H1 (cell line): ENCODE results near the gene AMBP. TPM values are rescaled to one million over a fixed set of nuclear protein-coding genes. Genes with fewer than 3 reads are reported as not detected.
A peak's percentile ranks its signal among the peaks of the same experiment; 100 is the strongest.

ENCODE experiments used
- CTCF ChIA-PET: fragments of 300-600 bp; sonication (Branson Sonifier 250); formaldehyde crosslinking; loops from one replicate; lab custom pipeline; 2021; ENCODE audit not compliant: partially characterized antibody; lab: Charles Lee
- POLR2A ChIA-PET: fragments of 300-600 bp; sonication (Branson Sonifier 250); formaldehyde crosslinking; loops from one replicate; lab custom pipeline; 2021; ENCODE audit warnings: inconsistent platforms; ENCODE audit not compliant: partially characterized antibody; lab: Charles Lee
- DNase-seq, 2 experiments: peaks; one replicate each; pipeline versions ENCODE4 v3.0.0 to v3.0.0-alpha.2; 2010 to 2022; ENCODE audit warnings: low spot score in 2 of 2, low read depth in 1 of 2, mixed read lengths in 1 of 2
- FAIRE-seq: peaks from 2 replicates; lab custom pipeline; 2011; peaks lifted over from hg19 to GRCh38; lab: Jason Lieb, UNC
- H2AFZ ChIP-seq: 2 replicates; pipeline ENCODE4 v1.8.1; 2012; ENCODE audit warnings: low read length, inconsistent platforms
- H2AK5ac ChIP-seq: 2 replicates; pipeline ENCODE4 v1.6.1; 2013; ENCODE audit warnings: low read depth, low read length
- H2BK120ac ChIP-seq: replicated peaks from 2 replicates; pipeline ENCODE3; 2013; ENCODE audit warnings: low read depth, low read length, inconsistent platforms
- H2BK12ac ChIP-seq: 2 replicates; pipeline ENCODE4 v1.6.1; 2013; ENCODE audit warnings: low read depth, low read length
- H2BK15ac ChIP-seq: 2 replicates; pipeline ENCODE4 v1.6.1; 2013; ENCODE audit warnings: low read length
- H2BK20ac ChIP-seq: 2 replicates; pipeline ENCODE4 v1.6.1; 2013; ENCODE audit warnings: low read length
- H2BK5ac ChIP-seq: 2 replicates; pipeline ENCODE4 v1.6.1; 2013; ENCODE audit warnings: low read depth, low read length
- H3K14ac ChIP-seq: 2 replicates; pipeline ENCODE4 v1.6.1; 2013; ENCODE audit warnings: inconsistent platforms; ENCODE audit not compliant: insufficient read length
- H3K18ac ChIP-seq: 2 replicates; pipeline ENCODE4 v1.6.1; 2013; ENCODE audit warnings: low read length; ENCODE audit errors: extremely low read depth
- H3K23ac ChIP-seq: 2 replicates; pipeline ENCODE4 v1.6.1; 2013; ENCODE audit warnings: inconsistent platforms; ENCODE audit not compliant: insufficient read length
- H3K23me2 ChIP-seq: 2 replicates; pipeline ENCODE4 v1.6.1; 2013; ENCODE audit warnings: low read depth, low read length
- H3K27ac ChIP-seq: 2 replicates; pipeline ENCODE4 v1.6.1; 2011; ENCODE audit warnings: low read depth, low read length, inconsistent platforms
- H3K27me3 ChIP-seq, 4 experiments: replicated peaks in 1 of 4; 1 replicate in 1 of 4; 2 replicates in 3 of 4; pipeline versions ENCODE4 v1.6.1 to v1.8.1; 2011 to 2013; ENCODE audit warnings: low read length in 3 of 4, mild to moderate bottlenecking in 3 of 4, inconsistent platforms in 2 of 4, mixed read lengths in 2 of 4, moderate library complexity in 1 of 4; ENCODE audit not compliant: control insufficient read depth in 3 of 4, insufficient read depth in 3 of 4; ENCODE audit errors: extremely low read depth in 1 of 4
- H3K36me3 ChIP-seq, 4 experiments: 2 replicates each; pipeline versions ENCODE4 v1.6.1 to v1.8.1; 2011 to 2013; ENCODE audit warnings: mild to moderate bottlenecking in 4 of 4, low read length in 3 of 4, moderate library complexity in 2 of 4, control low read depth in 1 of 4, inconsistent platforms in 1 of 4; ENCODE audit not compliant: insufficient read depth in 4 of 4, control insufficient read depth in 2 of 4
- H3K4ac ChIP-seq: replicated peaks from 2 replicates; pipeline ENCODE3; 2013; ENCODE audit warnings: low read length, low read depth, mixed read lengths, inconsistent platforms; ENCODE audit not compliant: insufficient read length
- H3K4me1 ChIP-seq, 4 experiments: replicated peaks in 1 of 4; 1 replicate in 1 of 4; 2 replicates in 3 of 4; pipeline versions ENCODE4 v1.6.1 to v1.8.1; 2011 to 2013; ENCODE audit warnings: low read length in 3 of 4, inconsistent platforms in 2 of 4, mixed read lengths in 1 of 4; ENCODE audit not compliant: insufficient read depth in 4 of 4, control insufficient read depth in 3 of 4
- H3K4me2 ChIP-seq, 2 experiments: 2 replicates each; pipeline versions ENCODE4 v1.6.1 to v1.8.1; 2011 to 2013; ENCODE audit warnings: low read depth in 2 of 2, low read length in 2 of 2, control low read depth in 1 of 2, inconsistent platforms in 1 of 2, mild to moderate bottlenecking in 1 of 2; ENCODE audit not compliant: insufficient read depth in 1 of 2
- H3K4me3 ChIP-seq, 4 experiments: fragments of 200-600, 300-600 bp in 1 of 4; sonication (generic), shearing (Covaris generic), sonication (Bioruptor Twin) in 1 of 4; 2 replicates each; pipeline versions ENCODE4 v1.5.1 to v1.8.1; 2011 to 2016; ENCODE audit warnings: low read length in 4 of 4, low read depth in 3 of 4, control low read depth in 2 of 4, inconsistent platforms in 2 of 4, mild to moderate bottlenecking in 2 of 4, mixed read lengths in 1 of 4, moderate library complexity in 1 of 4; ENCODE audit not compliant: insufficient read depth in 2 of 4; ENCODE audit errors: extremely low read depth in 1 of 4
- H3K56ac ChIP-seq: replicated peaks from 2 replicates; pipeline ENCODE3; 2013; ENCODE audit warnings: low read depth, mild to moderate bottlenecking, mixed read lengths, low read length, inconsistent platforms; ENCODE audit not compliant: insufficient read length
- H3K79me1 ChIP-seq: 2 replicates; pipeline ENCODE4 v1.6.1; 2013; ENCODE audit warnings: low read depth, low read length, control low read depth
- H3K79me2 ChIP-seq, 2 experiments: 2 replicates each; pipeline versions ENCODE4 v1.6.1 to v1.8.1; 2012 to 2013; ENCODE audit warnings: low read length in 2 of 2, mild to moderate bottlenecking in 2 of 2, inconsistent platforms in 1 of 2; ENCODE audit not compliant: insufficient read depth in 2 of 2, control insufficient read depth in 1 of 2
- H3K9ac ChIP-seq, 4 experiments: replicated peaks in 1 of 4; 1 replicate in 1 of 4; 2 replicates in 3 of 4; pipeline versions ENCODE4 v1.6.1 to v1.8.1; 2011 to 2013; ENCODE audit warnings: low read depth in 3 of 4, low read length in 3 of 4, control low read depth in 2 of 4, mild to moderate bottlenecking in 2 of 4, moderate library complexity in 2 of 4, inconsistent platforms in 1 of 4; ENCODE audit errors: extremely low read depth in 1 of 4
- H3K9me3 ChIP-seq, 2 experiments: 2 replicates each; pipeline versions ENCODE4 v1.6.1 to v1.8.1; 2012 to 2013; ENCODE audit warnings: mild to moderate bottlenecking in 2 of 2, moderate library complexity in 2 of 2, control low read depth in 1 of 2, inconsistent platforms in 1 of 2, low read depth in 1 of 2, low read length in 1 of 2, mixed read lengths in 1 of 2; ENCODE audit not compliant: insufficient read depth in 2 of 2
- H4K20me1 ChIP-seq, 2 experiments: replicated peaks in 1 of 2; 2 replicates each; pipeline versions ENCODE3 to v1.8.1; 2011 to 2013; ENCODE audit warnings: inconsistent platforms in 2 of 2, low read length in 2 of 2, mild to moderate bottlenecking in 1 of 2; ENCODE audit not compliant: insufficient read depth in 2 of 2, control insufficient read depth in 1 of 2
- H4K5ac ChIP-seq: 2 replicates; pipeline ENCODE4 v1.6.1; 2013; ENCODE audit warnings: low read length, low read depth, mixed read lengths, inconsistent platforms; ENCODE audit not compliant: insufficient read length
- H4K8ac ChIP-seq: 2 replicates; pipeline ENCODE4 v1.8.0; 2013; ENCODE audit warnings: mild to moderate bottlenecking, moderate library complexity, low read length, inconsistent platforms; ENCODE audit not compliant: insufficient read depth; ENCODE audit errors: extremely low read depth
- H4K91ac ChIP-seq: replicated peaks from 2 replicates; pipeline ENCODE3; 2013; ENCODE audit warnings: low read length, mixed read lengths, inconsistent platforms; ENCODE audit not compliant: insufficient read length
- CREB1 ChIP-seq: IDR thresholded peaks from 2 replicates; pipeline ENCODE4 v1.6.1; 2012; ENCODE audit warnings: inconsistent platforms
- KDM4A ChIP-seq: IDR thresholded peaks from one replicate; pipeline ENCODE4 v1.7.1; 2012; ENCODE audit warnings: low read depth, mild to moderate bottlenecking, moderate library complexity, low read length, inconsistent platforms; ENCODE audit not compliant: severe bottlenecking
- PHF8 ChIP-seq: fragments of 200-600 bp; sonication (generic); conservative IDR thresholded peaks from 2 replicates; pipeline ENCODE4 v1.7.1; 2012; ENCODE audit warnings: low read depth, mild to moderate bottlenecking, inconsistent platforms, low read length, moderate library complexity
- SIX5 ChIP-seq: IDR thresholded peaks from 2 replicates; pipeline ENCODE4 v1.6.1; 2011; ENCODE audit warnings: mild to moderate bottlenecking, low read depth, low read length
- WGBS, 2 experiments: shearing (Covaris generic) in 1 of 2; methylation state at CpG; one replicate each; pipeline versions ENCODE4 v1.1.6 to v1.1.7; 2013 to 2015; ENCODE audit warnings: low lambda C conversion rate in 2 of 2, mixed read lengths in 2 of 2, inconsistent platforms in 1 of 2, low coverage in 1 of 2, missing lambda C conversion rate in 1 of 2; ENCODE audit not compliant: insufficient replicate concordance in 2 of 2, insufficient coverage in 1 of 2, insufficient read length in 1 of 2; ENCODE audit errors: extremely low coverage in 1 of 2, missing lambda C conversion rate in 1 of 2; 5-methylcytosine and 5-hydroxymethylcytosine counted together
- polyA plus RNA-seq, 7 experiments: library from polyadenylated mRNA; depleted of rRNA in 3 of 7; stranded (reverse) in 5 of 7; unstranded in 2 of 7; fragments of >200 nt in 5 of 7; fragments of 200-250 nt in 2 of 7; gene quantifications; 1 replicate in 5 of 7; 2 replicates in 1 of 7; 4 replicates in 1 of 7; pipeline versions ENCODE4 v1.2.1 to v1.2.3, GENCODE V29; 2011 to 2013; ENCODE audit warnings: missing spikeins in 2 of 7, mixed read lengths in 2 of 7
- total RNA-seq: library from RNA; stranded (reverse); fragmentation: NEBNext Ultra II Directional; extraction: Animal tissue kit (Norgen Biotek cat#: 25700); gene quantifications from 2 replicates; pipeline ENCODE4 v1.2.1, GENCODE V29; 2021
- TF ChIP-seq, protein P1 (sequence below), 3 experiments: IDR thresholded peaks; 1 replicate in 2 of 3; 2 replicates in 1 of 3; pipeline versions ENCODE4 v1.5.1 to v1.6.1; 2011; ENCODE audit warnings: low read length in 3 of 3, mild to moderate bottlenecking in 3 of 3, inconsistent platforms in 2 of 3, low read depth in 1 of 3, moderate library complexity in 1 of 3; ENCODE audit not compliant: insufficient read depth in 1 of 3; ENCODE audit errors: control extremely low read depth in 1 of 3

The AMBP gene
- total and polyA plus RNA-seq, 2 of the 8 experiments (the other 6 are each of a cell fraction or from before 2014, with no cell fraction given) = 3.0 to 4.0 TPM

DNA sequence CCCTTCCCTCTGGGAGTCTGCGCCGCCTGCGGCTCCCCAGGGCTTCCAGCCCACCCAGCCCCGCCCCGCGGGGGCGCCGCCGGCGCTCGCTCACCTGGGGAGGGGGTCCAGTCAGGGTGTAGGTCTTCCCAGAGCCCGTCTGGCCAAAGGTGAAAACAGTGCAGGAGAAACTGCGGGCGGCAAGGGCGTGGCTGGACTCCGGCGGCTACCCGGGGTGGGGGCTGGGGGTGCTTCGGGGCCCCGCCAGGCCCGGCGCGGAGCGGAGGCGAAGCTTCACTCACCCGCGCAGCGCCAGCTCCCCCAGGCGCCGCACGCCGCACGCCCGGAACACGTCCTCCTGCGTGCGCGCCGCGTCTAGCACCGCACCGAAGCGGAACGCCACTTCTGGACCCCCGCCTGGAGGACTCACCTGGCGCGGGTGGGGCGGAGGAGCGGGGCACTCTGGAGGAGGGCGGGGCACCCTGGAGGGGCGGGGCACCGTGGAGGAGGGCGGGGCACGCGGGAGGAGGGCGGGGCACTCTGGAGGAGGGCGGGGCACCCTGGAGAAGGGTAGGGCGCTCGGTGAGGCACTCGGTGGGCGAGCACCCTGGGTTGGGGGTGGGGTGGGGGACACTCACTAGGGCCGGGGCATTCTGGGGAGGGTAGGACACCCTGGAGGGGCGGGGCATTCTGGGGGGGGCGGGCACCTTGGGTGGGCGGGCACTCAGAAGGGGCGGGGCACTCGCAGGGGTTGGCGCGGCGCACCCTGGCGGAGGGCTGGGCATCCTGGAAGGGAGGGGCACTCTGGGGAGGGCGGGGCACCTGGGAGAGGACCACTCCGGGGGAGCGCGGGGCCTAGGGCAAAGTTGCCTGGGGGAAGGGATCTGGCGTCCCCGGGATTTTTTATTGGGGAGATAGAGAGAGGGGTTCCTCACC is 20.2 kb upstream of the AMBP start:
- H3K4me1 ChIP-seq = peaks cover 0 to 16% (median 10%) of the 10 kb centered on the region in 4 experiments; a peak in 6 of 7 replicates
- ChIA-PET POLR2A (interaction anchor here (0.9 to 1.6 kb wide), 3 partner anchors 11 to 95 kb away, joined by 3 to 6 read pairs (median 3); partner anchors contain the start of gene COL27A1), CTCF (interaction anchor here (0.6 to 5.9 kb wide), 19 partner anchors 10 to 418 kb away, joined by 3 to 144 read pairs (median 6); partner anchors contain the start of genes AMBP and COL27A1)
- H3K56ac ChIP-seq = no peak overlapping the region
- H3K4me2 ChIP-seq = peak overlapping the region; percentile 74 to 95
- H2BK120ac ChIP-seq = no peak overlapping the region
- FAIRE-seq (no peak), DNase-seq (peak in 1 of 2 experiments; percentile 88)
- no peak overlapping the region for H2AK5ac ChIP-seq
- H3K18ac ChIP-seq = peak overlapping the region; percentile 83
- peaks cover 5% of the 10 kb centered on the region; the same call in 1 of the 2 replicates for H3K23me2 ChIP-seq
- H3K4ac ChIP-seq = no peak overlapping the region
- no peak overlapping the region for H2BK20ac ChIP-seq
- H4K8ac ChIP-seq = no peak overlapping the region
- H4K91ac ChIP-seq = peak overlapping the region; percentile 87
- no peak overlapping the region for H4K5ac ChIP-seq
- H2BK5ac ChIP-seq = no peak overlapping the region
- no peak overlapping the region for H3K14ac ChIP-seq
- 0 out of 2 replicates have a peak overlapping the region, but pooled peaks have one; percentile 81 for H2BK15ac ChIP-seq
- no peak overlapping the region; a peak in 1 of 7 replicates for H3K9ac ChIP-seq
- no peaks in the 10 kb centered on the region for H3K36me3 ChIP-seq
- H3K9me3 ChIP-seq = peaks cover 0 to 2% of the 10 kb centered on the region in 2 experiments; a peak in 1 of 4 replicates
- no peaks in the 10 kb centered on the region for H4K20me1 ChIP-seq
- H3K79me2 ChIP-seq = no peaks in the 10 kb centered on the region
- WGBS, 2 experiments = 3% methylated on average over 23 of the region's 77 CpGs; no CpG with 5 or more reads in 1 of the 2 experiments
- no peak overlapping the region for H3K27ac ChIP-seq
- H3K79me1 ChIP-seq = no peaks in the 10 kb centered on the region
- peak overlapping the region; percentile 93 for H2AFZ ChIP-seq
- H3K23ac ChIP-seq = no peak overlapping the region
- peak overlapping the region; percentile 58 to 84 (median 62) for H3K4me3 ChIP-seq
- TF ChIP-seq KDM4A (peak; percentile 69), SIX5 (no peak), CREB1 (0 out of 2 replicates have a peak, but pooled peaks have one; percentile 13), PHF8 (0 out of 2 replicates have a peak, but pooled peaks have one; percentile 17)
- TF ChIP-seq, protein P1, sequence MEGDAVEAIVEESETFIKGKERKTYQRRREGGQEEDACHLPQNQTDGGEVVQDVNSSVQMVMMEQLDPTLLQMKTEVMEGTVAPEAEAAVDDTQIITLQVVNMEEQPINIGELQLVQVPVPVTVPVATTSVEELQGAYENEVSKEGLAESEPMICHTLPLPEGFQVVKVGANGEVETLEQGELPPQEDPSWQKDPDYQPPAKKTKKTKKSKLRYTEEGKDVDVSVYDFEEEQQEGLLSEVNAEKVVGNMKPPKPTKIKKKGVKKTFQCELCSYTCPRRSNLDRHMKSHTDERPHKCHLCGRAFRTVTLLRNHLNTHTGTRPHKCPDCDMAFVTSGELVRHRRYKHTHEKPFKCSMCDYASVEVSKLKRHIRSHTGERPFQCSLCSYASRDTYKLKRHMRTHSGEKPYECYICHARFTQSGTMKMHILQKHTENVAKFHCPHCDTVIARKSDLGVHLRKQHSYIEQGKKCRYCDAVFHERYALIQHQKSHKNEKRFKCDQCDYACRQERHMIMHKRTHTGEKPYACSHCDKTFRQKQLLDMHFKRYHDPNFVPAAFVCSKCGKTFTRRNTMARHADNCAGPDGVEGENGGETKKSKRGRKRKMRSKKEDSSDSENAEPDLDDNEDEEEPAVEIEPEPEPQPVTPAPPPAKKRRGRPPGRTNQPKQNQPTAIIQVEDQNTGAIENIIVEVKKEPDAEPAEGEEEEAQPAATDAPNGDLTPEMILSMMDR (IDR thresholded peaks at IDR 0.05; ENCODE audit: control extremely low read depth in 1 of 3, insufficient read depth in 1 of 3, low read depth in 1 of 3, low read length in 3 of 3) = peak in 1 of 3 experiments; percentile 33; a peak in 1 of 4 replicates
- H2BK12ac ChIP-seq = 0 out of 2 replicates have a peak overlapping the region, but pooled peaks have one; percentile 75
- peaks cover 2 to 27% (median 19%) of the 10 kb centered on the region in 4 experiments for H3K27me3 ChIP-seq
